Measurements from ENCODE around the gene ACSS3. TPM values are rescaled to one million over a fixed set of nuclear protein-coding genes. Genes with fewer than 3 reads are reported as not detected.

Gene ACSS3
- total RNA-seq, 1 experiment from 2014 or later: 19.3 TPM

DNA sequence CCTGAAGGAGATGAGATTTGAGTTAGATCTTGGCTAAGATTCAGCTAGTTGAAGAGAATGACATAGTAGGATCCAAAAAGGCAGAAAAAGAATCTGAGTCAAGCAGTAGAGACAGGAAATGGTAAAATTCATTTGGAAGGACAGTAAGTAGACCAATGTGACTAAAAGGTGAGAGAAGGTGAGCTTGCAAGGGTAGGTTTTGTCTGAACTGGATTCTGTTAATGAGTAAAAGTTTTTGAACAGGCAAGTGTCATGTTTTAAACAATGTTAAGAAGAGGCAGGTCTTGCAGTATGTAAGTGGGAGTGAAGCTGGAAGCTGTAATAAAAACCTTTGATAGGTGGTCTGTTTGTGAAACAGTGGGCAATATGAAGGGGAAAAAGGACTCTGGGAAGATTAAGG, 58.6 kb downstream of the ACSS3 start:
- Histone ChIP-seq H4K91ac (ENCODE audit: insufficient read length, low read depth, low read length) (no peak overlapping the region), H2AFZ (ENCODE audit: low read length) (no peak overlapping the region), H3K4me2 (ENCODE audit: insufficient read depth, insufficient read length, low read length) (no peak overlapping the region), H3K18ac (ENCODE audit: insufficient read length, low read depth, low read length) (no peak overlapping the region), H4K8ac (replicated peaks; ENCODE audit: insufficient read length, low read depth, low read length) (no peak overlapping the region), H4K20me1 (ENCODE audit: control insufficient read depth, insufficient read depth, insufficient read length) (no peaks in the 10 kb centered on the region), H3K9me3 (ENCODE audit: control insufficient read depth, low read depth, low read length) (no peaks in the 10 kb centered on the region), H2BK120ac (ENCODE audit: low read depth, low read length, poor library complexity, severe bottlenecking) (no peak overlapping the region), H3K27ac (ENCODE audit: insufficient read length, low read depth, low read length) (no peak overlapping the region), H3K4me1 (ENCODE audit: insufficient read depth, low read length) (no peaks in the 10 kb centered on the region), H2BK12ac (ENCODE audit: insufficient read length, low read depth, low read length) (no peak overlapping the region), H3K27me3 (ENCODE audit: insufficient read depth, low read length) (no peaks in the 10 kb centered on the region), H3K14ac (ENCODE audit: insufficient read depth, low read length) (no peak overlapping the region), H3T11ph (ENCODE audit: low read length) (no peak overlapping the region), H2BK20ac (ENCODE audit: low read depth, low read length, poor library complexity, severe bottlenecking) (no peak overlapping the region), H3K79me2 (ENCODE audit: insufficient read depth, low read length) (no peaks in the 10 kb centered on the region), H3K4ac (ENCODE audit: low read depth, low read length) (no peak overlapping the region), H3K9ac (ENCODE audit: extremely low read depth, insufficient read length, low read length) (no peak overlapping the region), H2AK5ac (ENCODE audit: insufficient read length, low read length) (no peak overlapping the region), H3K56ac (ENCODE audit: insufficient read length, low read depth, low read length) (no peak overlapping the region), H3K23me2 (ENCODE audit: insufficient read length, low read depth, low read length, poor library complexity, severe bottlenecking) (no peaks in the 10 kb centered on the region), H4K5ac (ENCODE audit: insufficient read length, low read depth, low read length) (no peak overlapping the region), H2BK5ac (ENCODE audit: insufficient read length, low read length) (no peak overlapping the region), H2BK15ac (ENCODE audit: low read depth, low read length) (no peak overlapping the region), H3K79me1 (ENCODE audit: insufficient read depth, low read depth, low read length, poor library complexity, severe bottlenecking) (peaks cover 3% of the 10 kb centered on the region), H3K23ac (ENCODE audit: insufficient read length, low read depth, low read length) (no peak overlapping the region)
- no peak overlapping the region for H3K4me3 Mint-ChIP-seq
- DNase-seq: no peak
- H3K9me3 Mint-ChIP-seq: no peaks in the 10 kb centered on the region
- TF ChIP-seq, protein P1, sequence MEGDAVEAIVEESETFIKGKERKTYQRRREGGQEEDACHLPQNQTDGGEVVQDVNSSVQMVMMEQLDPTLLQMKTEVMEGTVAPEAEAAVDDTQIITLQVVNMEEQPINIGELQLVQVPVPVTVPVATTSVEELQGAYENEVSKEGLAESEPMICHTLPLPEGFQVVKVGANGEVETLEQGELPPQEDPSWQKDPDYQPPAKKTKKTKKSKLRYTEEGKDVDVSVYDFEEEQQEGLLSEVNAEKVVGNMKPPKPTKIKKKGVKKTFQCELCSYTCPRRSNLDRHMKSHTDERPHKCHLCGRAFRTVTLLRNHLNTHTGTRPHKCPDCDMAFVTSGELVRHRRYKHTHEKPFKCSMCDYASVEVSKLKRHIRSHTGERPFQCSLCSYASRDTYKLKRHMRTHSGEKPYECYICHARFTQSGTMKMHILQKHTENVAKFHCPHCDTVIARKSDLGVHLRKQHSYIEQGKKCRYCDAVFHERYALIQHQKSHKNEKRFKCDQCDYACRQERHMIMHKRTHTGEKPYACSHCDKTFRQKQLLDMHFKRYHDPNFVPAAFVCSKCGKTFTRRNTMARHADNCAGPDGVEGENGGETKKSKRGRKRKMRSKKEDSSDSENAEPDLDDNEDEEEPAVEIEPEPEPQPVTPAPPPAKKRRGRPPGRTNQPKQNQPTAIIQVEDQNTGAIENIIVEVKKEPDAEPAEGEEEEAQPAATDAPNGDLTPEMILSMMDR (conservative IDR thresholded peaks at IDR 0.05): no peak
- no peaks in the 10 kb centered on the region for H3K27me3 Mint-ChIP-seq (ENCODE audit: low read depth)
- H3K36me3 Mint-ChIP-seq (ENCODE audit: insufficient read depth in 1 of 3, low read depth in 3 of 3): peaks cover 0 to 3% (median 0%) of the 10 kb centered on the region in 3 experiments; a peak in 1 of 7 replicates
- peak overlapping the region in 2 of 3 experiments; percentile 16 to 22; a peak in 3 of 7 replicates for H3K27ac Mint-ChIP-seq
- H3K4me1 Mint-ChIP-seq: peaks cover 10% of the 10 kb centered on the region in 2 experiments

All from H9 (cell line).